A549 (cell line): Measurements from ENCODE around the gene INSYN1. TPM values are rescaled to one million over a fixed set of nuclear protein-coding genes. Genes with fewer than 3 reads are reported as not detected.

ENCODE experiments used
- ATAC-seq, 2 experiments: fragments of 200-7000 bp in 1 of 2; fragments of >200 bp in 1 of 2; cut with Nextera tagmentation in 1 of 2; cut with Tn5 transposase in 1 of 2; 3 replicates each; pipeline versions ENCODE4 v1.8.0 to v1.9.1; 2018 to 2020; ENCODE audit warnings: mild to moderate bottlenecking in 1 of 2, moderate library complexity in 1 of 2
- CTCF ChIA-PET: fragments of 300-600 bp; sonication (Branson Sonifier 250); formaldehyde crosslinking; extraction: SDS; loops from one replicate; lab custom pipeline; 2021; ENCODE audit warnings: antibody characterized with exemption, inconsistent platforms; lab: Yijun Ruan, JAX
- POLR2A ChIA-PET: fragments of 350-600 bp; formaldehyde crosslinking; extraction: SDS; loops from one replicate; lab custom pipeline; 2021; ENCODE audit warnings: antibody characterized with exemption, inconsistent platforms; lab: Yijun Ruan, JAX
- DNase-seq, 2 experiments: peaks; one replicate each; pipeline versions ENCODE4 v3.0.0 to v3.0.0-alpha.2; 2011 to 2016; ENCODE audit warnings: low read depth in 1 of 2, low spot score in 1 of 2
- FAIRE-seq: peaks from 2 replicates; lab custom pipeline; 2011; peaks lifted over from hg19 to GRCh38; lab: Jason Lieb, UNC
- H3K27ac ChIP-seq, 2 experiments: fragments of >200 bp; sonication (Bioruptor Twin); formaldehyde crosslinking; 3 replicates each; pipeline ENCODE4 v1.5.1; 2016 to 2017
- H3K4me1 ChIP-seq: fragments of >200 bp; sonication (Bioruptor Twin); formaldehyde crosslinking; 3 replicates; pipeline ENCODE4 v1.6.1; 2016
- H3K4me2 ChIP-seq: fragments of >200 bp; sonication (Bioruptor Twin); formaldehyde crosslinking; 3 replicates; pipeline ENCODE4 v1.6.1; 2016
- H3K4me3 ChIP-seq: fragments of >200 bp; sonication (Bioruptor Twin); formaldehyde crosslinking; 3 replicates; pipeline ENCODE4 v1.5.1; 2016
- H3K9me3 ChIP-seq: fragments of >200 bp; sonication (Bioruptor Twin); formaldehyde crosslinking; 3 replicates; pipeline ENCODE4 v1.6.1; 2016
- CBX8 ChIP-seq: fragments of 200-600 bp; sonication (generic); IDR thresholded peaks from 2 replicates; pipeline ENCODE4 v1.6.1; 2016
- EHMT2 ChIP-seq: fragments of 200-600 bp; sonication (generic); IDR thresholded peaks from 2 replicates; pipeline ENCODE4 v1.6.1; 2016; ENCODE audit warnings: antibody characterized with exemption, low read depth, mild to moderate bottlenecking, moderate library complexity
- ELK1 ChIP-seq: fragments of 150-350 bp; IDR thresholded peaks from 2 replicates; pipeline ENCODE4 v1.6.1; 2014; ENCODE audit warnings: low read depth, mild to moderate bottlenecking, low read length
- EP300 ChIP-seq, 2 experiments: fragments of >200 bp; sonication (Bioruptor Twin); formaldehyde crosslinking; IDR thresholded peaks; 2 replicates in 1 of 2; 3 replicates in 1 of 2; pipeline ENCODE4 v1.6.1; 2016 to 2017
- FOXS1 ChIP-seq: fragments of 250-450 bp; sonication (Bioruptor Pico); IDR thresholded peaks from 2 replicates; pipeline ENCODE4 v1.5.0; 2020; ENCODE audit warnings: mild to moderate bottlenecking, moderate library complexity
- GATA3 ChIP-seq: IDR thresholded peaks from 2 replicates; pipeline ENCODE4 v1.6.1; 2012; ENCODE audit warnings: borderline replicate concordance
- HEYL ChIP-seq: fragments of 250-450 bp; sonication (Bioruptor Pico); IDR thresholded peaks from 2 replicates; pipeline ENCODE4 v1.8.0; 2021; ENCODE audit warnings: mild to moderate bottlenecking, moderate library complexity
- HMGXB4 ChIP-seq: fragments of 250-450 bp; sonication (Bioruptor Pico); IDR thresholded peaks from 2 replicates; pipeline ENCODE4 v1.5.0; 2021; ENCODE audit warnings: mild to moderate bottlenecking, moderate library complexity, borderline replicate concordance
- HOXA7 ChIP-seq: fragments of 250-450 bp; sonication (Bioruptor Pico); IDR thresholded peaks from 2 replicates; pipeline ENCODE4 v1.5.0; 2020; ENCODE audit warnings: mild to moderate bottlenecking, moderate library complexity
- HOXB13 ChIP-seq: fragments of 250-450 bp; sonication (Bioruptor Pico); IDR thresholded peaks from 2 replicates; pipeline ENCODE4 v1.5.0; 2020; ENCODE audit warnings: low read depth, mild to moderate bottlenecking, moderate library complexity
- KDM5A ChIP-seq: fragments of 200-600 bp; sonication (generic); IDR thresholded peaks from 2 replicates; pipeline ENCODE4 v1.6.1; 2016; ENCODE audit warnings: antibody characterized with exemption, mild to moderate bottlenecking
- MAFK ChIP-seq: fragments of 450-650 bp; IDR thresholded peaks from 2 replicates; pipeline ENCODE4 v1.6.1; 2014; ENCODE audit not compliant: partially characterized antibody
- MAX ChIP-seq: IDR thresholded peaks from 2 replicates; pipeline ENCODE4 v1.6.1; 2012
- MYC ChIP-seq: IDR thresholded peaks from 2 replicates; pipeline ENCODE4 v1.6.1; 2012; ENCODE audit warnings: mild to moderate bottlenecking, inconsistent platforms, low read length, improper control_type of control experiment, borderline replicate concordance
- NPAS2 ChIP-seq: fragments of 250-450 bp; sonication (Bioruptor Pico); IDR thresholded peaks from 2 replicates; pipeline ENCODE4 v1.8.0; 2022; ENCODE audit warnings: mild to moderate bottlenecking, moderate library complexity, borderline replicate concordance
- POLR2A ChIP-seq: IDR thresholded peaks from 2 replicates; pipeline ENCODE4 v1.6.1; 2012; ENCODE audit warnings: mild to moderate bottlenecking, low read length
- POLR2AphosphoS2 ChIP-seq: conservative IDR thresholded peaks from 2 replicates; pipeline ENCODE4 v1.6.1; 2012; ENCODE audit warnings: low read length, improper control_type of control experiment, inconsistent platforms
- RAD21 ChIP-seq, 2 experiments: fragments of >200 bp in 1 of 2; sonication (Bioruptor Twin) in 1 of 2; formaldehyde crosslinking in 1 of 2; IDR thresholded peaks in 1 of 2; conservative IDR thresholded peaks in 1 of 2; 2 replicates in 1 of 2; 3 replicates in 1 of 2; pipeline ENCODE4 v1.6.1; 2012 to 2018; ENCODE audit warnings: inconsistent platforms in 1 of 2
- REST ChIP-seq: fragments of 200-600 bp; sonication (generic); IDR thresholded peaks from 2 replicates; pipeline ENCODE4 v1.6.1; 2016; ENCODE audit warnings: antibody characterized with exemption, mild to moderate bottlenecking, moderate library complexity
- RNF2 ChIP-seq: fragments of 200-600 bp; sonication (generic); IDR thresholded peaks from 2 replicates; pipeline ENCODE4 v1.6.1; 2016; ENCODE audit warnings: low read depth, mild to moderate bottlenecking, antibody characterized with exemption, moderate library complexity, borderline replicate concordance
- SREBF2 ChIP-seq: fragments of 450-650 bp; IDR thresholded peaks from 2 replicates; pipeline ENCODE4 v1.6.1; 2014; ENCODE audit warnings: mild to moderate bottlenecking, moderate library complexity
- TFCP2L1 ChIP-seq: fragments of 250-450 bp; sonication (Bioruptor Pico); IDR thresholded peaks from 2 replicates; pipeline ENCODE4 v1.5.0; 2021; ENCODE audit warnings: mild to moderate bottlenecking
- ZFP36 ChIP-seq: fragments of 450-650 bp; IDR thresholded peaks from 2 replicates; pipeline ENCODE4 v1.6.1; 2014; ENCODE audit warnings: borderline replicate concordance; ENCODE audit not compliant: partially characterized antibody
- ZSCAN20 ChIP-seq: fragments of 250-450 bp; sonication (Bioruptor Pico); IDR thresholded peaks from 2 replicates; pipeline ENCODE4 v1.8.0; 2022; ENCODE audit warnings: mild to moderate bottlenecking, moderate library complexity
- WGBS: methylation state at CpG from one replicate; pipeline ENCODE4 v1.1.6; 2017; ENCODE audit errors: missing lambda C conversion rate; 5-methylcytosine and 5-hydroxymethylcytosine counted together
- polyA plus RNA-seq, 4 experiments: library from polyadenylated mRNA; depleted of rRNA in 3 of 4; stranded (reverse); fragments of >200 nt; fragmentation: RNase III in 1 of 4; extraction: RNeasy Plus Mini Kit Qiagen cat#74134 plus additional on column Dnase treatment in 1 of 4; gene quantifications; 2 replicates in 3 of 4; 3 replicates in 1 of 4; pipeline ENCODE4 v1.2.3, GENCODE V29; 2011 to 2017
- TF ChIP-seq, protein P1 (sequence below): fragments of >200 bp; sonication (Bioruptor Twin); formaldehyde crosslinking; IDR thresholded peaks from 2 replicates; pipeline ENCODE4 v1.6.1; 2016
- TF ChIP-seq, protein P2 (sequence below): fragments of 450-650 bp; IDR thresholded peaks from 2 replicates; pipeline ENCODE4 v1.6.1; 2014; ENCODE audit warnings: antibody characterized with exemption
- TF ChIP-seq, protein P3 (sequence below): fragments of 250-450 bp; sonication (Bioruptor Pico); IDR thresholded peaks from 2 replicates; pipeline ENCODE4 v1.5.0; 2020; ENCODE audit warnings: low read depth, mild to moderate bottlenecking, moderate library complexity
- TF ChIP-seq, protein P4 (sequence below): IDR thresholded peaks from 2 replicates; pipeline ENCODE4 v1.6.1; 2012; ENCODE audit warnings: low read depth, borderline replicate concordance

The INSYN1 gene
- polyA plus RNA-seq, 2 of the 4 experiments (the other 2 are of a cell fraction), result 0.54 to 1.9 TPM

DNA sequence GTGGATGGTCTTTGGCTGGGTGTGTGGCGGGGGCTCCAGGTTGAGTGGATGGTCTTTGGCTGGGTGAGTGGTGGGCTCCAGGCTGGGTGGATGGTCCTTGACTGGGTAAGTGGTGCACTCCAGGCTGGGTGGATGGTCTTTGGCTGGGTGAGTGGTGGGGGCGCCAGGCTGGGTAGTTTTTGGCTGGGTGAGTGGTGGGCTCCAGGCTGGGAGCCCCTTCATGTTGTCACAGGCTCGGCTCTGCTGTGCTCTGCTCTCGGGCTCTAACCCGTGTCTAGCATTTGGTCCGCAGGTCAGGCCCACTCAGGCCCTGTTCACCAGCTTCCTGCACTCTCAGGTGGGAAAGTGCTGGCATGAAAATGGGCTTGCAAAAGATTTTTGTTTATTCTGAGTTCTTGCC lies 43.9 kb downstream of the INSYN1 start:
- H3K4me2 ChIP-seq, result no peak overlapping the region
- no peaks in the 10 kb centered on the region for H3K4me1 ChIP-seq
- H3K27ac ChIP-seq, result no peak overlapping the region
- FAIRE-seq (no peak), DNase-seq (no peak), ATAC-seq (no peak)
- ChIA-PET CTCF (interaction anchor here (1.6 to 1.8 kb wide), 2 partner anchors 9 to 74 kb away, joined by 5 to 11 read pairs; no protein-coding TSS in a partner anchor), POLR2A (no interaction called here)
- TF ChIP-seq MYC (no peak), HOXA7 (CRISPR knock-in tag) (no peak), SREBF2 (no peak), RNF2 (no peak), HMGXB4 (no peak), MAFK (no peak), MAX (no peak), FOXS1 (no peak), ELK1 (no peak), KDM5A (no peak), NPAS2 (CRISPR knock-in tag) (no peak), HEYL (CRISPR knock-in tag) (no peak)
- TF ChIP-seq, protein P1, sequence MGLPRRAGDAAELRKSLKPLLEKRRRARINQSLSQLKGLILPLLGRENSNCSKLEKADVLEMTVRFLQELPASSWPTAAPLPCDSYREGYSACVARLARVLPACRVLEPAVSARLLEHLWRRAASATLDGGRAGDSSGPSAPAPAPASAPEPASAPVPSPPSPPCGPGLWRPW, result no peak
- TF ChIP-seq, protein P2, sequence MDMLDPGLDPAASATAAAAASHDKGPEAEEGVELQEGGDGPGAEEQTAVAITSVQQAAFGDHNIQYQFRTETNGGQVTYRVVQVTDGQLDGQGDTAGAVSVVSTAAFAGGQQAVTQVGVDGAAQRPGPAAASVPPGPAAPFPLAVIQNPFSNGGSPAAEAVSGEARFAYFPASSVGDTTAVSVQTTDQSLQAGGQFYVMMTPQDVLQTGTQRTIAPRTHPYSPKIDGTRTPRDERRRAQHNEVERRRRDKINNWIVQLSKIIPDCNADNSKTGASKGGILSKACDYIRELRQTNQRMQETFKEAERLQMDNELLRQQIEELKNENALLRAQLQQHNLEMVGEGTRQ, result no peak
- H3K9me3 ChIP-seq, result no peaks in the 10 kb centered on the region
- H3K4me3 ChIP-seq, result no peak overlapping the region
- WGBS, result 94% methylated on average over 2 of the region's 6 CpGs

GRCh38 chr15:73708691-73709090 lies 44.5 kb downstream of the INSYN1 start:
- Histone ChIP-seq H3K27ac (no peak overlapping the region), H3K4me2 (no peak overlapping the region), H3K4me1 (no peaks in the 10 kb centered on the region), H3K4me3 (no peak overlapping the region), H3K9me3 (no peaks in the 10 kb centered on the region)
- DNase-seq, result no peak
- whole genome bisulfite sequencing, result 92% methylated on average over 6 of the region's 6 CpGs
- ChIA-PET CTCF (interaction anchor here (1.2 to 1.6 kb wide), 2 partner anchors 73 to 412 kb away, joined by 3 to 5 read pairs; no protein-coding TSS in a partner anchor), POLR2A (no interaction called here)
- no peak for ATAC-seq
- FAIRE-seq, result no peak
- TF ChIP-seq POLR2A (no peak), SREBF2 (no peak), EHMT2 (no peak), ZFP36 (no peak), FOXS1 (no peak), KDM5A (no peak), POLR2AphosphoS2 (no peak), TFCP2L1 (no peak), RAD21 (conservative IDR thresholded peaks at IDR 0.05 in 1 of 2, IDR thresholded peaks at IDR 0.05 in 1 of 2) (no peak), HOXB13 (CRISPR knock-in tag) (no peak), GATA3 (no peak), EP300 (IDR thresholded peaks at IDR 0.05) (no peak), ZSCAN20 (CRISPR knock-in tag) (no peak), REST (no peak), CBX8 (no peak)
- TF ChIP-seq, protein P3, sequence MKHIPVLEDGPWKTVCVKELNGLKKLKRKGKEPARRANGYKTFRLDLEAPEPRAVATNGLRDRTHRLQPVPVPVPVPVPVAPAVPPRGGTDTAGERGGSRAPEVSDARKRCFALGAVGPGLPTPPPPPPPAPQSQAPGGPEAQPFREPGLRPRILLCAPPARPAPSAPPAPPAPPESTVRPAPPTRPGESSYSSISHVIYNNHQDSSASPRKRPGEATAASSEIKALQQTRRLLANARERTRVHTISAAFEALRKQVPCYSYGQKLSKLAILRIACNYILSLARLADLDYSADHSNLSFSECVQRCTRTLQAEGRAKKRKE, result no peak
- TF ChIP-seq, protein P4, sequence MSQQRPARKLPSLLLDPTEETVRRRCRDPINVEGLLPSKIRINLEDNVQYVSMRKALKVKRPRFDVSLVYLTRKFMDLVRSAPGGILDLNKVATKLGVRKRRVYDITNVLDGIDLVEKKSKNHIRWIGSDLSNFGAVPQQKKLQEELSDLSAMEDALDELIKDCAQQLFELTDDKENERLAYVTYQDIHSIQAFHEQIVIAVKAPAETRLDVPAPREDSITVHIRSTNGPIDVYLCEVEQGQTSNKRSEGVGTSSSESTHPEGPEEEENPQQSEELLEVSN, result no peak
- TF ChIP-seq, protein P1, result no peak
